Stimulated activated CD4-positive, alpha-beta T cell treated with anti-CD3 and anti-CD28 coated beads, Interleukin-1b, Interleukin-23, amount 100 ng/mL, for 4 hours (primary cell): Measurements from ENCODE around the gene NACC1.
A peak's percentile ranks its signal among the peaks of the same experiment; 100 is the strongest.

Source experiments
- DNase-seq, 2 donors: peaks; one replicate each; pipeline ENCODE4 v3.0.0-alpha.2; 2020; ENCODE audit warnings: low read depth in 2 of 2

NACC1 gene

GRCh38 chr19:13120817-13121216, 2.8 kb downstream of the NACC1 start:
- no peak for DNase-seq

GRCh38 chr19:13121551-13122274, 3.6 kb downstream of the NACC1 start:
- DNase-seq: no peak

DNA sequence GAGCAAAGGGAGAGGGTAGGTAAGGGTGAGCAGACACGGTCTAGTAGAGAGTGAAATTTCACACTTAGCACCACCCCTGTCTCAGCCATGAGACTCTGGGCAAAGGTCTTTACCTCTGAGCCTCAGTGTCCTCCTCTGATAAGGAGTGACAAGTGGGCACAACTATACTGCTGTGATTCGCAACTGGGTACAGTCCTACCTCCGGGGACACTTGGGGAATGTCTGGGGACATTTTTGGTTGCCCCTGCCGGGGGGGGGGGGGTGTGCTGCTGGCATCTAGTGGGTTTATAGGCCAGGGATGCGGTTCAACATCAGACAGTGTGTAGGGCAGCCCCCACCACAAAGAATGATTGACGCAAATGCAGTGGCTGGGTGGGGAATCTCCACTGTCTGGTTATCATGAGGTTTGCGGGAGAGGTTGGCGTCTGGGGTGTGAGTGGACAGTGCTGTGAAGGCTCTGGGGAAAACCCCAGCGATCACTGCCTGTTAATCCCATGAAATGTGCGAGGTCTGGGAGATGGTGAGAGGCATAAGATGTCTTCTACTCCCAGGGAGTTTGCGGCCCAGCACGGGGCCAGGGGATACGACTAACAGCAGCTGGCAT, 4.3 kb downstream of the NACC1 start:
- no peak for DNase-seq

DNA sequence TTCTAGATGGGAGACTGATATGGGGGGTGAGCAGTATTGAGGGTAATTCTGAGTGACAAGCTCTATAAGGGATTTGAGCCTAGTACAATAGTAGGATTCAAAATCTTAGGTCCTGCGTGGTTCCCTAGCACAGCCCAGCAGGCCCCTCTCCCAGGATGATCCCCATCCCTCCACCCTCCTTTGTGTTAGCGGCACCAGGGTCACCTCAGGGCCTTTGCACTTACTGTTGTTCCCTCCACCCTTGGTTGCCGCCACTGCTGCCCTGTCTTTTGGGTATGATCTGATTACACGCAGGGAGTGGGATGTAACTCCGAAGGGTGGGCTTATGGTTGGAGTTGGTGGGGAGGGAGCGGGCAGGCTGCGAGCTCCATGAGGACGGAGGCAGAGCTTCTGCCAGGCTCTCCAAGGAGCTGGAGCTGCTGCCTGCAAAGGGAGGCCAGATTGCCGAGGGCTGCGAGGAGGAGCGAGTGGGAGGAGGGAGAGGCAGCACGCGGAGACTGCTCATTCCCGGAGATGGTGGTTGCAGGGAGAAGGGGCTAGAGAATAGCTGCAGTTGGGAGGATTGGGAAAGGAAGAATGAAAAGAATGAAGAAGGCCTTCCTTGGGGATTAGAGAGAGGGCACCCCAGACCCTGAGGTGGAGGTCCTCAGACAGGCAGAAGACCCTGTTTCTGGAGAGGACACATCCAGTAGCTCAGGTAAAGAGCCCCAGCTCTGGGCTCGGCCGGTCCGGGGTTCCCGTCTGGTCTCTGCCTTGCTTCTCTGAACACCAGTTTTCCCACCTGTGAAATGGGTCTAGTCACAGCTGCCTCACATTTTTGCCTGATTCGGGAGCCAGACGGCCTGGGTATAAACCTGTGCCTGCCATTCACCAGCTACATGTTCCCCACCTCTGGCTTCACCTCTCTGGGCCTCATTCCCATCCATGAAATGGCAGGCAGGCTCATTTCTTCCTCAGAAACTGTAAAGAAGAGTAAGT, 5.2 kb downstream of the NACC1 start:
- DNase-seq: no peak

DNA sequence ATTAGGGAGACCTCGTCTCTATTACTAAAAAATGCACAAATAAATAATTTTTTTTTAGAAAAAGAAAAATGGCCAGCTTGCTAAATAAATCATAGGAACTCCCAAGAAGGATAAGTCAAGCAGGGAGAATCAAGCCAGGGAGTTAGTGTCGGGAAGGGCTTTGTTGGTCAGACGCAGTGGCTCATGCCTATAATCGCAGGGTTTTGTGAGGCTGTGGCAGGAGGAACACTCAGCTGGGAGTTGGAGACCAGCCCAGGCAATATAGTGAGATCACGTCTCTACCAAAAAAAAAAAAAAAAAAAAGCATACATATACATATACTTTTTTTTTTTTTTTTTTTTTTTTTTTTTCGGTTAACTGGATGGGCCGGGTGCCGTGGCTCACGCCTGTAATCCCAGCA, 9.0 kb downstream of the NACC1 start:
- no peak for DNase-seq

DNA sequence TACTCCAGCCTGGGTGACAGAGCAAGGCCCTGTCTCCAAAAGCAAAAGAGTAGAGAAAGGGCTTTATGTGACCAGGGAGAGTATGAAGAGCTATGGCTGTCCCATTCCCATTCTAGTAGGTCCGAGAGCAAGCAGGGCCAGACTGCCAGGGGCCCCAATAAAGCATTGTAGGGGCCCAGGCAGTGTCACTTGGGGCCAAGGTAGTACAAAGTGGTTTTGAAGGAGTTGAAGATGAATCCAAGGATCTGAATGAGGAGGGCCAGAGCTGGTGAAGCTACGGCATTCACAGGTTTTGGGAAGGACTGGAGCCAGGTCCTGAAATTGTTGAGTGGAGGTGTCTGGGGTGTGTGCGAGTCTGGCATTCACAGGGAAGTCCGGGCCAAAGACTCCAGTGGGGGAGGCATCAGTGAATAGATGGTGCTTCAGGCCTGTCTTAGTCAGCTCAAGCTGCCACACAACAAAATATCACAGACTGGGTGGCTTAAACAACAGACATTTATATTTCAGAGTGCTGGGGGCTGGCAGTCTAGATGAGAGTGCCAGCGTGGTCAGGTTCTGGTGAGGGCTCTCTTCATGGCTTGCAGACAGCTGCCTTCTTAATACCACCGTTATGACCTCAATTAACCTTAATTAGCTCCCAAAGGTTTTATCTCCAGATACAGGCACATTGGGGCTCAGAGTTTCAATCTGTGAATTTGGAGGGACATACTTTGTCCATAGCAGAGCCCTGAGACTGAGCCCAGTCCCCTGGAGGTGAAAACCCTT, 9.9 kb downstream of the NACC1 start:
- DNase-seq: no peak

DNA sequence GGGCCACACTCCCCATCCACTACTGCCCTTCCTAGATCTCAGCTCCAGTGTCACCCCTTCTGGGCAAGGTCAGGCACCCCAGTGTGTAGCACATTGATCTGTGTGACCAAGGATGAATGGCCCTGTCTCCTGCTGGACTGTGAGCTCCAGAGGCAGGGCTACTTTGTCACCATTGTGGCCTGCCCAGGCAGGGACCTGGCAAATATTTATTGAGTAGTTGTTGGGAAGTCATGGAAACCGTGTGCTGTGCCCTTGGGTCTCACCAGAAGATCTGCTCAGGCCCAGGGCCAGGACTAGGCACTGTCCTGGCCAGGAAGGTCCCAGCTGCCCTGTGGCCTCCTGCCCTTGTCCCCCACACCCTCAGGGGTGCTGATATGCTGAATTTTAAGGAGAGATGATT, 10.5 kb downstream of the NACC1 start:
- no peak for DNase-seq

DNA sequence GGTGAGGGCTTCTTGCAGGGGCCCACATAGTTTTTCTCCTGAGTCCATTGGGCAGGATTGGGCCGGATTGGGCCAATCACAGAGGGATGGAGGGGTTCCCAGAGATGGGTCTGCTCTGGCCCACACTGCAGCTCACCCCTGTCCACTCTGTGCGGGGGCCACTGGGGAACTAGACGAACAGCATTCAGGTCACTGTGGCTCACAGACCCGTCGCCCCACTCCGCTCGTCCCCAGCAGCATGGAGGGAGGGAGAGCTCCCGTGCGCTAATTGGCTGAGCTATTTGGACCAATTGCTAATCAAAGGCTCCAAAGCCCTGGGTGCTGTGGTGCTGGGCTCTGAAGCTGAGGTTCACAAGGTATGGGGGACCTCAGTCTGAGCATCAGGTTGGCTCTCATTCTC, 11.3 kb downstream of the NACC1 start:
- no peak for DNase-seq

GRCh38 chr19:13130886-13131490, 12.9 kb downstream of the NACC1 start:
- DNase-seq: no peak

GRCh38 chr19:13132471-13133180, 14.6 kb downstream of the NACC1 start:
- peak in 1 of 2 donors; percentile 30 for DNase-seq

GRCh38 chr19:13133241-13133870, 15.3 kb downstream of the NACC1 start:
- DNase-seq: no peak

- no peak for DNase-seq
Measured at GRCh38 chr19:13134626-13135025, 16.6 kb downstream of the NACC1 start.

GRCh38 chr19:13135068-13136062, 17.3 kb downstream of the NACC1 start:
- no peak for DNase-seq

GRCh38 chr19:13137290-13137794, 19.3 kb downstream of the NACC1 start:
- no peak for DNase-seq

DNA sequence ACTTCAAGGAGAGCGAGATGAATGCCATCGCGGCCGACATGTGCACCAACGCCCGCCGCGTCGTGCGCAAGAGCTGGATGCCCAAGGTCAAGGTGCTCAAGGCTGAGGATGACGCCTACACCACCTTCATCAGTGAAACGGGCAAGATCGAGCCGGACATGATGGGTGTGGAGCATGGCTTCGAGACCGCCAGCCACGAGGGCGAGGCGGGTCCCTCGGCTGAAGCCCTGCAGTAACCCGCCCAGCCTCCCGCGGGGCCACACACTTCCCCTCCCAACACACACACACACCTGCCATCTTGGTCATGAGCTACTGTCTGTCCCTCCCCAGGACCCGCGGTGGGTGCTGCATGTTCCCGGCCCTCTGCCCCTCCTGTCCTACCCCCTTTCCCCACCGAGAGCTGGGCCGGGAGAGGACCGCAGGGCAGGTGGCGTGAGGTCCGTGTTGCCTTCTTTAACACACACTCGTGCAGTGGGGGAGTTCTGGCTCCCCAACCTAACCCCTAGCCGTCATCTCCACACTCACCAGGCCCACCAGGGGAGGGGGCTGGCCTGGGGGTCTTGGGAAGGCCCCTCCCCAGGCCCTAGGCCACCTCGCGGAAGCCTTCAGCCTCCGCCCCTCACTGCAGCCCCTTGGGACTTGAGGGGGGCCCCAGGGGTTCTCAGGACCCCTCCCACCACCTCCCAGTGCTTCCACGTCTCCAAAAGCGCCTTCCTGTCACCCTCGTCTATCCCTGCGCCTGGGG, 20.3 kb downstream of the NACC1 start:
- DNase-seq: no peak

DNA sequence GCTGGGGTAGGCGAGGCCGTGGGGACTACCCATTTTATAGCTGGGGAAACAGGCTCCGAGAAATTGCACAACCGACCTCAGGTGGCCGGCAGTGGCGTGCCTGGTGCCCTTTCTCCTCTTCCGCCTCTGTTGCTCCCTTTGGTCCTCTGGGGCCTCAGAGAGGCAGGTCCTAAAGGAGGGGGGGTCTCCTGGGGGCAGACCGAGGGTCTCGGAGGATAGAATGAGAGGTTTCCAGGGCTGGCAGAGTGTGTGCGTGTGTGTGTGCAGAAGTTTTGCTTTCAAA, 20.8 kb downstream of the NACC1 start:
- no peak for DNase-seq

DNA sequence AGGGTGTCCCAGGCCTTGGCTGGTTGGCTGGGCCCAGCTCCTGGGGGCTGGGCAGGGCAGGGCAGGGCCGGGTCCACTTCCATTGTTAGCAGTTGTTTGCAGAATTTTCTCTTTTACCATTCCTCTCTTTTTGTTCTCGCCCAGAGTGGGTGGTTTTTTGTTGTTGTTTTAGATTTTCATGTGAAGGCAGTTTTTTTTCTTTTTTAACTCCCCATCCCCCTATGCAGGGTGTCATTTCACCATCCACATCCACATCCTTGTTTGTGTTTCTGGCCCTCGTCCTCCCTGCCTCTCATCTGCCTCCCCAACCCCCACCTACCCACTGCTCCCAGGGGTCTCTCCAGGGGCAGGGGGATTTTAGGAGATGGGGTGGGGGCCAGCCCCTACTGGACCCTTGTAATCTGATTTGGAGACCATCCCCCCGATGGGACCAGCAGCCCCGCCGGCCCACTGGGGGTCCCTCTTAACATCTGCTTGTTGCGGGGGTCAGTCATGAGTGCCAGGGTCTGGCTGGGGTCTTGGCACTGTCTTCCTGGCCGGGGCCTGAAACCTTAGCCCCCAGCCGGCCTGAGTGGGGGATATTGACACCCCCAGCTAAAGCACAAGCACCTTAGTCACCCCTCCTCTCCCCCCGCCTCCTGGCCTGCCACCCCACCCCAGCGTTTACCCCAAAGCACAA, 21.7 kb downstream of the NACC1 start:
- DNase-seq: no peak
